HG03354 (cell line): ENCODE results near the gene OR2Z1.

Source experiments
- ATAC-seq: cut with Tn5 transposase; IDR thresholded peaks from one replicate; pipeline ENCODE4 v1.9.1; 2021; ENCODE audit warnings: mild to moderate bottlenecking; ENCODE audit not compliant: unreplicated experiment, poor library complexity, severe bottlenecking

The OR2Z1 gene, protein sequence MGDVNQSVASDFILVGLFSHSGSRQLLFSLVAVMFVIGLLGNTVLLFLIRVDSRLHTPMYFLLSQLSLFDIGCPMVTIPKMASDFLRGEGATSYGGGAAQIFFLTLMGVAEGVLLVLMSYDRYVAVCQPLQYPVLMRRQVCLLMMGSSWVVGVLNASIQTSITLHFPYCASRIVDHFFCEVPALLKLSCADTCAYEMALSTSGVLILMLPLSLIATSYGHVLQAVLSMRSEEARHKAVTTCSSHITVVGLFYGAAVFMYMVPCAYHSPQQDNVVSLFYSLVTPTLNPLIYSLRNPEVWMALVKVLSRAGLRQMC

GRCh38 chr19:8721334-8721733 is at the start of gene OR2Z1:
OR2Z1 (plus strand) TSS chr19:8721634; CDS start chr19:8731029, 9,395 bp downstream.
- ATAC-seq: no peak

- ATAC-seq: no peak
Observed at GRCh38 chr19:8673276-8673891, 48.0 kb upstream of the OR2Z1 start.

- no peak for ATAC-seq
Observed at GRCh38 chr19:8675066-8675465, 46.4 kb upstream of the OR2Z1 start.

GRCh38 chr19:8678244-8678807 is 43.1 kb upstream of the OR2Z1 start:
- ATAC-seq: no peak

DNA sequence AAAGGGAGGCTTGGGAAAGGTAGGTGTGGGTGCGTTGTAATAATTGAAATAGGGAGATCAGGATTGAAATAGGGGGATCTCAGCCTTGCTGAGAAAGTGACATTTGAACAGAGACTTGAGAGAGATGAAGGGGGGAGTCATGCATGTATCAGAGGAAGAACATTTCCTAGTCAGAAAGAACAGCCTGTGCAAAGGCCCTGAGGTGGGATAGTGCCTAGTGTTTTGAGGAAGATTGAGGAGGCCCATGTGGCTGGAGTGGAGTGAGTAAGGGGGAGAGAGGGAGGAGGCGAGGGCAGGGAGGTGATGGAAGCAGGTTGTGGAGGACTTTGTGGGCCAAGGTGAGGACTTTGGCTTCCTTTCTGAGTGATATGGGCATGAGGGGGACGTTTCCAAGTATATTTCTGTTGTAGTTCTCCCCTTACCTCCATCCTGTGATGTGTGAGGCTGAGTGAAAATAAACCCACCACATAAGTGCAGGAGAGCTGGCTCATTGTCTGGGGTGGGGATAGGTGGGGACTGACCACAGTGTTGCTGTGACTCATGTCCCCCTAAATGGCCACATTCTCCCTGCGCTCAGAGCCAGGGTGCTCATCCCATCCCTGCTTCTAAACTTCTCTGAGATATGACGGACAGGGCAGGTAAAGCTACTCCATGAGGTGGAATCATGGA is 40.6 kb upstream of the OR2Z1 start:
- ATAC-seq: no peak

DNA sequence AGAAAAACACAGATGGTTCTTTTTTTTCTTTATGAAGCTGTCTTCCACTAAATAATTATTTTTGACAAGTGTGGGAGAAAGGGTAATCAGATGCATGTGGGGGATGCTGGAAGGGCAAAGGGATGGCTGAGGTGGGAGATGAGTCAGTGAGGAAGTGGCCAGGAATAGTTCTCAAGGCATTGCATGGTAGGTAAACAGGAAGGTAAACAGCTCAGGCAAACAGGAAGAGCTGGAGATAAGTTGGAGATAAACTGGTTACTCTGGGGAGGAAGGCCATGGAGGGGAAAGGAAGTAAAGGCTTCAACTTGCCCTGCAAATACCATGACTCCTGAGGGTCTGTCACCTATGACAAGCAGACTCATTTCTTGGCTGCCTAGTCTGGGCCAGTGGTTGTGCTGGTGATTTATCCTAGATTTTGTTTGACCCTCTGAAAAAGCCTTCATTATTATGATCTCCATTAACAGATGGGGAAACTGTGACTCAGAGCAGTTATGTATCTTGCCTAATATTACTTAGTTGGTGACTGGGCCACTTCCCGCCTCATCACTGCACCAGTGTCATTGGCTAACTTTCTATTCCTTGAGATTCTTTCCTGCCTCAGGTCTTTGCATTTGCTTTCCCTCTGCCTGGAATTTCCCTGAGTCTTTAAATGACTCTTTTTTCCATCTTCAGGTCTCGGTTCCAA is 39.9 kb upstream of the OR2Z1 start:
- ATAC-seq: no peak

DNA sequence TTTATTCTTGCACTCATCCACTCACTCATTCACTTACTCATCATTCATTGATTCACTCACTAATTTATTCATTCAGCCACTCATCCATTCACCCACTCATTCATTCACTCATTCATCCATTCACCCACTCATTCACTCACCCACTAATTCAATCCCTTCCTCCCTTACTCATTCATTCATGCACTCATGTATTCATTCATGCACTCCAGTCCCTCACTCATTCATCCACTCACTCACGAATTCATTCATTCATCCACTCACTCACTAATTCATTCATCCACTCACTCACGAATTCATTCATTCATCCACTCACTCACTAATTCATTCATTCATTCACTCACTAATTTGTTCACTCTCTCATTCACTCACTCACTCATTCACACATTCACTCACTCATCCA is 39.0 kb upstream of the OR2Z1 start:
- no peak for ATAC-seq

GRCh38 chr19:8682931-8683330 is 38.5 kb upstream of the OR2Z1 start:
- no peak for ATAC-seq

GRCh38 chr19:8684001-8684902 is 37.2 kb upstream of the OR2Z1 start:
- ATAC-seq: no peak

DNA sequence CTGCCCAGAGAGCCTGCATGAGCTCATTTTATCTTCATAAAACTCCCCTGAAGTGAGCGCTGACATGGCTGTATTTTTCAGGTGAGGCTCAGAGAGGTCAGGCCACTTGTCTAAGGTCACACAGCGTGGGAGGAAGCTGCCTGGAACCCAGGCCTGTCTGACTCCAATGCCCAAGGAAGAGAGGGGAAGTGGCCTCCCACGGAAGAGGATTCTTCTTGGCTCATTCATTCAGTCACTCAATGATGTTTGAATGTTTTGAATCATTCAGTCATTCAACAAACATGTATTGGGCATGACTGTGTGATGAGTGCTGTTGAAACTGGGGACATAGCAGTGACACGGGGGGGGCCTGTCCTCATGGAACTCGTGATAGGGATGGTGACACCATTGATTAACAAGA is 34.9 kb upstream of the OR2Z1 start:
- no peak for ATAC-seq

- no peak for ATAC-seq
Observed at GRCh38 chr19:8688930-8689329, 32.5 kb upstream of the OR2Z1 start.

DNA sequence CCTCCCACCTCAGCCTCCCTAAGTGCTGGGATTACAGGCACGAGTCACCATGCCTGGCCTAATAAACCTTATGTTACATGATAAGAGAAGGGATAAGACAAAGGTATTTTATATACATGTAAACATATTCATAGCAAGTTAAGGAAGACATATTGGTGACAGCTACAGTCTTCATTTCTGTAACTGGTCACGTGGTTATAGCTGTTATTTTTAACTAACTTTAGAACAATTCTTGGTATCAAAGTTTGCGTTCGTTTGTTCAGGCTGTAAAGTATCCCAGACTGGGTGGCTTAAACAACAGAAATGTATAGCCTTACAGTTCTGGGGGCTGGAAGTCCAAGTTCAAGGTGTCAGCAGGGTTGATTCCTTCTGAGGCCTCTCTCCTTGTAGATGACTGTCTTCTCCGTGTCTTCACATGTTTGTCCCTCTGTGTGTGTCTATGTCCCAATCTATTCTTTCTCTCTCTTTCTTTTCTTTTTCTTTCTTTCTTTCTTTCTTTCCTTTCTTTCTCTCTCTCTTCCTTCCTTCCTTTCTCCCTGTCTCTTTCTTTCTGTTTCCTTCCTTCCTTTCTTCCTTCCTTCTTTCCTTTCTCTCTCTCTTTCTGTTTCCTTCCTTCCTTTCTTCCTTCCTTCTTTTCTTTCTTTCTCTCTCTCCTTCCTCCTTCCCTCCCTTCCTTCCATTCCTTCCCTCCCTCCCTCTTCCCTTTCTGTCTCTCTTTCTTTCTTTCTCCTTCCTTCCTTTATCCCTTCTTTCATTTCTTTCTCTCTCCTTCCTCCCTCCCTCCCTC is 30.5 kb upstream of the OR2Z1 start:
- ATAC-seq: no peak

DNA sequence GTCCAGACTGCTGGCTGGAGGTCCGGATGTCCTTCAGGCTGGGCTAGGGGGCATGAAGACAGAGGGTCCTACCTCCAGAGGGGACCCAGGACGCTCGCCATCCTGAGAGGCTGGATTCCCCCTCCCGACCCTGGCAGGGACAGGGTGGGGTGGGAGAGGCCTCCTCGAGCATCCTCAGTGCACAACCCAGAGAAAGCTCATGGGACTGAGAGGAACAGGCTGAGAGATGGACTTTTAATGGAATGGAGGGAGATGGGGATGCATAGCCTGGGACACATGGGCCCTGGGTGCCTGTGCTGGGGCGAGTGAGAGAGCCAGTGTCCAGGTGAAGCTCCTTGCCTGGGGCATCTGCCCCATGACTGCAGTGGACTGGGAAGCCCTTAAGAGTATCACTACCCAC is 25.9 kb upstream of the OR2Z1 start:
- no peak for ATAC-seq

- no peak for ATAC-seq
Observed at GRCh38 chr19:8695911-8696310, 25.5 kb upstream of the OR2Z1 start.

DNA sequence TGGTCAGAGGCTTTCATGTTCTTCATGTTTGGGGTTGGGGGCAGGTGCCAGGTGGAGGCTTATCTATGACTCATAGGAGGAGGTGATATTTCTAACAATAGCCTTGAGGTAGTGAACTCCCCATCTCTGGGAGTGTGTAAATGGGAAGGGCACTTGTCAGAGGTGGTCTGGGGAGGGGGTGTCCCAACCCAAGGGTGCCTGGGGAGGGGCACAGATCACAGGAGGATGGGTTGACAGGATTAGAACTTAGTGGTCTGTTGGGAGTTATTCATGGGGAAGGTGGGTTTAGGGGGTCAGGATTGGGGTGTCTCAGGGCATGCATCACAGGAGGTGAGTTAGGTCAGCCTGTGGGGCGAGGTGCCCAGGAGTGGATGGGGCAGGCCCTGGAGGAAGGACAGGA is 24.4 kb upstream of the OR2Z1 start:
- ATAC-seq: no peak

- no peak for ATAC-seq
Observed at GRCh38 chr19:8697671-8698432, 23.6 kb upstream of the OR2Z1 start.

DNA sequence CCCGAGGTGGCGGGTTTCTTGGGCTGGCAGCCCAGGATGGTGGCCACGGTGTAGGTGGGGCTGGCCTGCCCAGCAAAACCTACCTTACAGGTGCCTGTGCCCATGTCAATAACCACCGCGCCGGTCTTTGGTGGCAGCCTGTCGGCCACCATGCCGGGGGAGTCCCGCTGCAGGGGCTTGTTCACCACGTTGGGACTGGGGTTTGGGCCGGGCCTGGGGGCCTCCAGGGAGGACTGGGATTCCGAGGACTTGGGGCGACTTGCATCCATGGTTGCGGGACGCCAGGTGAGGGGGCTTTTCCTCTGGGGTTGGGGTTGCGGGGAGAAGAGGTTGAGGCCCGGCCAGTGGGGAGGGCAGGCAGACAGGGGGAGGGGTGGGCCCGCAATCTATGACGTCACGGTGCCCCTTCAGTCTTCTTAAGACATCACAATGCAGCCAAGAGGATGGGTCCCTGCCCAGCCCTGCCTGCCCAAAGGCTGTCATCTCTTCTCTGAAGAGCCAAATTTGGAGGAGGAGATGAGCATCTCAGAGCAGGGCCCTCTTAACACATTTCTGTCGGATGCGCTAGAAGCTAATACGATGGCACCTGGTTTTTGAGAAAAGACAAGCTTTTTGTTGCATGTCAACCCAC is 22.9 kb upstream of the OR2Z1 start, which contains the start of gene ACTL9:
ACTL9 (minus strand) TSS at position 363 of the 631 bp plus-strand sequence; CDS start at position 269, 94 bp downstream.
- ATAC-seq: no peak
